ENCODE results near the gene PDZRN4.
"Not testable (repeated sequence)": the region's sequence is repeated elsewhere in the genome, so short reads cannot be mapped to it uniquely, and the experiment has no call there.

The PDZRN4 gene

GRCh38 chr12:41217727-41218126, 29.6 kb downstream of the PDZRN4 start:
- DNase-seq (ENCODE audit: low spot score) = no peak

- no peak for DNase-seq (ENCODE audit: low spot score)
Observed at GRCh38 chr12:41220931-41221330, 32.8 kb downstream of the PDZRN4 start.

- DNase-seq (ENCODE audit: low spot score) = no peak
Observed at GRCh38 chr12:41221491-41221890, 33.4 kb downstream of the PDZRN4 start.

- DNase-seq (ENCODE audit: low spot score) = no peak
Observed at GRCh38 chr12:41223600-41223999, 35.5 kb downstream of the PDZRN4 start.

- DNase-seq (ENCODE audit: low spot score) = no peak
Observed at GRCh38 chr12:41224066-41224465, 35.9 kb downstream of the PDZRN4 start.

GRCh38 chr12:41225179-41225578, 37.1 kb downstream of the PDZRN4 start:
- no peak for DNase-seq (ENCODE audit: low spot score)

- peak; percentile 79 for DNase-seq (ENCODE audit: low spot score)
Observed at GRCh38 chr12:41228066-41228820, 40.1 kb downstream of the PDZRN4 start.

GRCh38 chr12:41230756-41231155, 42.6 kb downstream of the PDZRN4 start:
- peak; percentile 17 for DNase-seq (ENCODE audit: low spot score)

- DNase-seq (ENCODE audit: low spot score) = no peak
Observed at GRCh38 chr12:41234692-41235091, 46.6 kb downstream of the PDZRN4 start.

GRCh38 chr12:41242603-41243002, 54.5 kb downstream of the PDZRN4 start:
- DNase-seq (ENCODE audit: low spot score) = no peak

GRCh38 chr12:41248391-41248790, 60.3 kb downstream of the PDZRN4 start:
- DNase-seq (ENCODE audit: low spot score) = no peak

GRCh38 chr12:41250748-41251147, 62.6 kb downstream of the PDZRN4 start:
- peak; percentile 65 for DNase-seq (ENCODE audit: low spot score)

GRCh38 chr12:41254004-41254914, 66.1 kb downstream of the PDZRN4 start:
- DNase-seq (ENCODE audit: low spot score) = no peak

- DNase-seq (ENCODE audit: low spot score) = not testable (repeated sequence)
Observed at GRCh38 chr12:41263196-41263595, 75.1 kb downstream of the PDZRN4 start.

- DNase-seq (ENCODE audit: low spot score) = peak; percentile 27
Observed at GRCh38 chr12:41264281-41264680, 76.2 kb downstream of the PDZRN4 start.

GRCh38 chr12:41269056-41269455, 80.9 kb downstream of the PDZRN4 start:
- no peak for DNase-seq (ENCODE audit: low spot score)

GRCh38 chr12:41271489-41271888, 83.4 kb downstream of the PDZRN4 start:
- DNase-seq (ENCODE audit: low spot score) = no peak

- no peak for DNase-seq (ENCODE audit: low spot score)
Observed at GRCh38 chr12:41274643-41275042, 86.5 kb downstream of the PDZRN4 start.

- DNase-seq (ENCODE audit: low spot score) = peak; percentile 62
Observed at GRCh38 chr12:41277100-41277945, 89.2 kb downstream of the PDZRN4 start.

- no peak for DNase-seq (ENCODE audit: low spot score)
Observed at GRCh38 chr12:41277946-41278267, 89.8 kb downstream of the PDZRN4 start.

- DNase-seq (ENCODE audit: low spot score) = not testable (repeated sequence)
Observed at GRCh38 chr12:41280341-41281095, 92.4 kb downstream of the PDZRN4 start.

- not testable (repeated sequence) for DNase-seq (ENCODE audit: low spot score)
Observed at GRCh38 chr12:41285470-41285869, 97.3 kb downstream of the PDZRN4 start.
